Mesothelial cell of epicardium (in vitro differentiated cells): ENCODE measurements around the gene SDHAF2. TPM values are rescaled to one million over a fixed set of nuclear protein-coding genes. Genes with fewer than 3 reads are reported as not detected.

Experiments used
- DNase-seq, 2 experiments: peaks; one replicate each; pipeline ENCODE4 v3.0.0; 2021; ENCODE audit warnings: low spot score in 2 of 2; ENCODE audit not compliant: unreplicated experiment in 2 of 2
- H3K27ac Mint-ChIP-seq: 2 replicates; pipeline ENCODE4 v1.8.0; 2021; ENCODE audit warnings: mixed read lengths
- H3K27me3 Mint-ChIP-seq: 2 replicates; pipeline ENCODE4 v1.8.0; 2021; ENCODE audit warnings: low read depth, mixed read lengths
- H3K36me3 Mint-ChIP-seq: 2 replicates; pipeline ENCODE4 v1.8.0; 2021; ENCODE audit warnings: mixed read lengths
- H3K4me1 Mint-ChIP-seq: 2 replicates; pipeline ENCODE4 v1.8.0; 2021; ENCODE audit warnings: mixed read lengths
- H3K4me3 Mint-ChIP-seq: 2 replicates; pipeline ENCODE4 v1.8.0; 2021; ENCODE audit warnings: mild to moderate bottlenecking, moderate library complexity, mixed read lengths
- H3K9me3 Mint-ChIP-seq: 2 replicates; pipeline ENCODE4 v1.8.0; 2021; ENCODE audit warnings: mixed read lengths
- CTCF ChIP-seq: fragments of 200-600 bp; sonication (generic); IDR thresholded peaks from one replicate; pipeline ENCODE4 v1.5.0; 2021; ENCODE audit warnings: antibody characterized with exemption; ENCODE audit not compliant: unreplicated experiment
- total RNA-seq: library from RNA; stranded (reverse); gene quantifications from 3 replicates; pipeline ENCODE4 v1.2.1, GENCODE V29; 2021

Gene SDHAF2
- total RNA-seq, 1 donor from 2014 or later = 36.1 TPM

GRCh38 chr11:61481806-61482205, 51.9 kb downstream of the SDHAF2 start:
- TF ChIP-seq CTCF = no peak
- Mint-ChIP-seq H3K4me3 (no peak overlapping the region), H3K4me1 (peaks cover 15% of the 10 kb centered on the region), H3K27me3 (no peaks in the 10 kb centered on the region), H3K36me3 (no peaks in the 10 kb centered on the region), H3K9me3 (no peaks in the 10 kb centered on the region), H3K27ac (no peak overlapping the region)
- DNase-seq = no peak

DNA sequence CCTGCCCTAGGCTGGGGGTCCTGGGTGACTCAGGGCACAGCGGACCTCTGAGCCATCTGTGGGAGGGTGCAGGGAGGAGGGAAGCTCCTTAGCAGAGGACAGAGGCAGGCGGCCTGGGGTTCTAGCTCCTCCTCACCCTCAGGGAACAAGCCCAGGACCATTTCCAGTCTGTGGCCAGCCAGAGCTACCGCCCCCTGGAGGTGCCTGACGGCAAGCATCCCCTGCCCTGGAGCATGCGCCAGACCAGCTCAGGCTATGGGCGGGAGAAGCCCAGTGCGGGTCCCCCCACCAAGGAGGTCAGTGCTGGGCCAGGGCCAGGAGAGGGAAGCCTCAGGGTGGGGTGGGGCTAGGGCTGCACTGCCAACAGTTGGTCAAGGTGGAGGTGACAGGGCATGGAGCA, 52.6 kb downstream of the SDHAF2 start:
- peak in 1 of 2 experiments; percentile 49 for DNase-seq

GRCh38 chr11:61484541-61484940, 54.6 kb downstream of the SDHAF2 start:
- H3K4me3 Mint-ChIP-seq = no peak overlapping the region
- no peaks in the 10 kb centered on the region for H3K27me3 Mint-ChIP-seq
- H3K27ac Mint-ChIP-seq = no peak overlapping the region
- H3K4me1 Mint-ChIP-seq = peaks cover 32% of the 10 kb centered on the region
- TF ChIP-seq CTCF = no peak
- DNase-seq = no peak
- H3K36me3 Mint-ChIP-seq = peaks cover 3% of the 10 kb centered on the region
- no peaks in the 10 kb centered on the region for H3K9me3 Mint-ChIP-seq

More for the DNA sequence above, 52.6 kb downstream of the SDHAF2 start:
- Mint-ChIP-seq H3K36me3 (peaks cover 3% of the 10 kb centered on the region), H3K4me3 (no peak overlapping the region), H3K4me1 (peaks cover 20% of the 10 kb centered on the region), H3K9me3 (no peaks in the 10 kb centered on the region), H3K27ac (no peak overlapping the region), H3K27me3 (no peaks in the 10 kb centered on the region)
- TF ChIP-seq CTCF = no peak

DNA sequence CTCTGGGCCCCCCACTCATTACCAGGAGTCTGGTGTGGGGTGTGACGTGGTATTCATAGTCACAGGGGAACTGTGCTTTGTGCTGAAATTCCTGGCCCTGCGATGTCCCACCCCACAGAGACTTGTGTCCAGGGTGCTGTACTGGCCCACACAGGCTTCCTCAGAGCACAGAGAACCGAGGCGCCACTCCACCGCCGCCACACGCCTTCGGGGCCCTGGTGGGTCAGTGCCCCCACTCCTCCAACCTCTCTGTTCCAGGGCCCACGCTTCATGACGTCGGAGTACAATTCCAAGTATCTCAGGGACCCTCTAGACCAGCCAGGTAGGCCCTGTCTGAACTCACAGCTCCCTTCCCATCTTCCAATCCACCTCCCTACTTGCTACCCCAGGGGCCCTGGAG, 55.2 kb downstream of the SDHAF2 start:
- Mint-ChIP-seq H3K4me1 (peaks cover 37% of the 10 kb centered on the region), H3K4me3 (no peak overlapping the region), H3K36me3 (peaks cover 3% of the 10 kb centered on the region), H3K27ac (no peak overlapping the region), H3K27me3 (no peaks in the 10 kb centered on the region), H3K9me3 (no peaks in the 10 kb centered on the region)
- TF ChIP-seq CTCF = no peak
- DNase-seq = no peak

- H3K36me3 Mint-ChIP-seq = peaks cover 3% of the 10 kb centered on the region
- no peak overlapping the region for H3K27ac Mint-ChIP-seq
- no peaks in the 10 kb centered on the region for H3K9me3 Mint-ChIP-seq
- no peaks in the 10 kb centered on the region for H3K27me3 Mint-ChIP-seq
- H3K4me3 Mint-ChIP-seq = no peak overlapping the region
- DNase-seq = no peak
- no peak for TF ChIP-seq CTCF
- H3K4me1 Mint-ChIP-seq = peaks cover 35% of the 10 kb centered on the region
Observed at GRCh38 chr11:61486011-61486620, 56.2 kb downstream of the SDHAF2 start.

- Mint-ChIP-seq H3K9me3 (no peaks in the 10 kb centered on the region), H3K4me3 (no peak overlapping the region), H3K36me3 (peaks cover 3% of the 10 kb centered on the region), H3K4me1 (peaks cover 32% of the 10 kb centered on the region), H3K27ac (no peak overlapping the region), H3K27me3 (no peaks in the 10 kb centered on the region)
- no peak for TF ChIP-seq CTCF
- DNase-seq = no peak
Observed at GRCh38 chr11:61486779-61487178, 56.9 kb downstream of the SDHAF2 start.
